Adrenal gland (tissue), 12 donors: ENCODE measurements around the gene RABGGTA. TPM values are rescaled to one million over a fixed set of nuclear protein-coding genes. Genes with fewer than 3 reads are reported as not detected.

Experiments
- DNase-seq, 7 donors: peaks; one replicate each; pipeline ENCODE4 v3.0.0-alpha.2; 2019 to 2020
- H3K27ac ChIP-seq, 5 donors: fragments of 200-600 bp; sonication (generic) in 4 of 5; 1 replicate in 3 of 5; 2 replicates in 2 of 5; pipeline versions ENCODE4 v1.5.1 to v1.8.0; 2016 to 2020; ENCODE audit warnings: mild to moderate bottlenecking in 1 of 5
- H3K27me3 ChIP-seq: fragments of 200-600 bp; 2 replicates; pipeline ENCODE4 v1.8.0; 2021
- H3K36me3 ChIP-seq, 2 donors: fragments of 200-600 bp; replicated peaks in 1 of 2; 1 replicate in 1 of 2; 2 replicates in 1 of 2; pipeline versions ENCODE4 v1.5.1 to v1.8.0; 2018 to 2022
- H3K4me1 ChIP-seq, 2 donors: fragments of 200-600 bp; replicated peaks in 1 of 2; 1 replicate in 1 of 2; 2 replicates in 1 of 2; pipeline versions ENCODE4 v1.5.1 to v1.8.0; 2018 to 2021
- H3K4me3 ChIP-seq, 4 donors: fragments of 200-600 bp; sonication (generic) in 3 of 4; one replicate each; pipeline ENCODE4 v1.5.1; 2016 to 2018
- H3K9me3 ChIP-seq, 3 donors: fragments of 200-600 bp; sonication (generic) in 1 of 3; replicated peaks in 1 of 3; 1 replicate in 2 of 3; 2 replicates in 1 of 3; pipeline versions ENCODE4 v1.5.1 to v1.8.0; 2016 to 2021
- POLR2A ChIP-seq, 2 donors: fragments of 450-650 bp; IDR thresholded peaks; one replicate each; pipeline ENCODE4 v1.6.1; 2017; ENCODE audit warnings: antibody characterized with exemption in 2 of 2, mild to moderate bottlenecking in 2 of 2, moderate library complexity in 1 of 2
- WGBS, 4 donors: extraction: QIAGEN DNeasy Blood & Tissue Kit in 2 of 4; methylation state at CpG; one replicate each; pipeline versions ENCODE4 v1.1.5 to v1.1.7; 2013 to 2017; 5-methylcytosine and 5-hydroxymethylcytosine counted together
- intact Hi-C, 2 donors: fragments of 100-400 bp; cut with DNase I; formaldehyde crosslinking; loops; one replicate each; pipeline versions ENCODE4 v1.14.1 to v1.15.0; 2022 to 2023
- polyA plus RNA-seq, 3 donors: library from polyadenylated mRNA; stranded (reverse); fragments of 200-250 nt in 2 of 3; fragments of 350-450 nt in 1 of 3; fragmentation: Illumina TruSeq in 1 of 3; extraction: RNeasy Lipid Tissue Mini Kit (QIAGEN cat#74804) in 1 of 3; gene quantifications; one replicate each; pipeline ENCODE4 v1.2.3, GENCODE V29; 2013 to 2014
- total RNA-seq, 9 donors: library from RNA; depleted of rRNA in 4 of 9; stranded (reverse); fragments of >200 nt in 4 of 9; fragments of 120-200 nt in 1 of 9; fragmentation: NEBNext Ultra II Directional in 1 of 9; extraction: Animal tissue kit (Norgen Biotek cat#: 25700) in 1 of 9; gene quantifications; one replicate each; pipeline versions ENCODE4 v1.1.0 to v1.2.4, GENCODE V29; 2013 to 2023
- TF ChIP-seq, protein P1 (sequence below), 6 experiments: fragments of 450-650 bp in 4 of 6; fragments of 200-600 bp in 2 of 6; sonication (generic) in 1 of 6; IDR thresholded peaks; 1 replicate in 5 of 6; 2 replicates in 1 of 6; pipeline versions ENCODE4 v1.5.1 to v1.8.0; 2016 to 2021; ENCODE audit warnings: antibody characterized with exemption in 6 of 6, mild to moderate bottlenecking in 2 of 6, moderate library complexity in 1 of 6
- donor health status: healthy with polysubstance abuse.
- donor health status: Bipolar disorder and iron deficiency.
- donor health status: DM: yes; HTN: yes; CAD: no.
- donor health status: DM: no; HTN: no; CAD: no.
- donor health status: DM: no; HTN: no; CAD: no.
- donor health status: DM: yes; HTN: yes; CAD: no.

The RABGGTA gene
- total and polyA plus RNA-seq, 12 donors: 15.7 to 124 (median 32.6) TPM

DNA sequence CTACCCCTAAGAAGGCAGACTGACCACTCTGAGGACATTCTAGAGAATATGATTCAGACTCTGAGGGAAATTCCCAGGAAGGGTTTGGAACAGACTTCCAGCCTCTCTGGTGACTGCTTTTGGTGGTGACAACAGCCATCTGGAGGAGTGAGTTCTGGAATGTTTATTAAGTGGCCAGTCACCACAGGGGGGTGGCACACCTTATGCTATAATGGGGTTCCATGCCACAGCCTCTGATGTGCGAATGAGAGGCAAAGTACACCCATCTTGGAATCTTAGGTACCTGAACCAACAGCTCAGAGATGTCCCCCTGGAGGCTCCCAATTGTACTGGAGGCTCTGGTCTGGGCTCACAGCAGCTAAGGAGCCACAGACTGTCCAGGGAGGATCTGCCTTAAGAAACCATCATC, 19.5 kb downstream of the RABGGTA start:
- no peaks in the 10 kb centered on the region for H3K9me3 ChIP-seq
- H3K27me3 ChIP-seq: no peaks in the 10 kb centered on the region
- intact Hi-C loops: no loop called here
- H3K4me1 ChIP-seq: no peaks in the 10 kb centered on the region
- no peak overlapping the region for H3K4me3 ChIP-seq
- H3K27ac ChIP-seq: no peak overlapping the region
- 91 to 100% (median 98%) methylated on average over 1 of the region's 1 CpG for WGBS, 4 donors
- TF ChIP-seq, protein P1, sequence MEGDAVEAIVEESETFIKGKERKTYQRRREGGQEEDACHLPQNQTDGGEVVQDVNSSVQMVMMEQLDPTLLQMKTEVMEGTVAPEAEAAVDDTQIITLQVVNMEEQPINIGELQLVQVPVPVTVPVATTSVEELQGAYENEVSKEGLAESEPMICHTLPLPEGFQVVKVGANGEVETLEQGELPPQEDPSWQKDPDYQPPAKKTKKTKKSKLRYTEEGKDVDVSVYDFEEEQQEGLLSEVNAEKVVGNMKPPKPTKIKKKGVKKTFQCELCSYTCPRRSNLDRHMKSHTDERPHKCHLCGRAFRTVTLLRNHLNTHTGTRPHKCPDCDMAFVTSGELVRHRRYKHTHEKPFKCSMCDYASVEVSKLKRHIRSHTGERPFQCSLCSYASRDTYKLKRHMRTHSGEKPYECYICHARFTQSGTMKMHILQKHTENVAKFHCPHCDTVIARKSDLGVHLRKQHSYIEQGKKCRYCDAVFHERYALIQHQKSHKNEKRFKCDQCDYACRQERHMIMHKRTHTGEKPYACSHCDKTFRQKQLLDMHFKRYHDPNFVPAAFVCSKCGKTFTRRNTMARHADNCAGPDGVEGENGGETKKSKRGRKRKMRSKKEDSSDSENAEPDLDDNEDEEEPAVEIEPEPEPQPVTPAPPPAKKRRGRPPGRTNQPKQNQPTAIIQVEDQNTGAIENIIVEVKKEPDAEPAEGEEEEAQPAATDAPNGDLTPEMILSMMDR (IDR thresholded peaks at IDR 0.05): no peak
- no peak for TF ChIP-seq POLR2A (IDR thresholded peaks at IDR 0.05)
- no peaks in the 10 kb centered on the region for H3K36me3 ChIP-seq
- no peak for DNase-seq

DNA sequence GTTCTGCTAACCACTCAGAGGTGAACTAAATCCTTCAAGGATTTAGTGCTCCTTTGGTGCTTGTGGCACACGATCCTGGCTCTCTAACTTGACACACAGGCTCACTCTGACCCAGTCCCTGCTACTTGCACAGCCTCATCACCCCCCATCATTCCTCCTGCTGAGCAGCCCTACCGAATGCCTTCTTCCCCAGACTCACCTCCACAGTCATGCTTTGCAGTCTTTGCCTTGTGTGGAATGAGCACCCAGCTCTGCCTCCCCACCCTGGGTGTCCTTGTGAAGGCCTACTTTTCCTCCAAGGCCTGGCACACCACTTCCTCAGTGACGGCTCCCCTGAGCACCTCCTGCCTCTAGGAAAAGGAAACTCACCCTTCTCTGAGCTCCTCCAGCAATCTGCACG, 21.0 kb downstream of the RABGGTA start:
- TF ChIP-seq, protein P1 (IDR thresholded peaks at IDR 0.05): no peak
- no peak for TF ChIP-seq POLR2A (IDR thresholded peaks at IDR 0.05)
- H3K4me3 ChIP-seq: no peak overlapping the region
- no peak overlapping the region for H3K27ac ChIP-seq
- WGBS, 4 donors: 57 to 72% (median 62%) methylated on average over 4 of the region's 4 CpGs
- H3K4me1 ChIP-seq: no peaks in the 10 kb centered on the region
- no peaks in the 10 kb centered on the region for H3K36me3 ChIP-seq
- H3K27me3 ChIP-seq: no peaks in the 10 kb centered on the region
- DNase-seq: no peak
- no peaks in the 10 kb centered on the region for H3K9me3 ChIP-seq
- intact Hi-C loops: no loop called here

DNA sequence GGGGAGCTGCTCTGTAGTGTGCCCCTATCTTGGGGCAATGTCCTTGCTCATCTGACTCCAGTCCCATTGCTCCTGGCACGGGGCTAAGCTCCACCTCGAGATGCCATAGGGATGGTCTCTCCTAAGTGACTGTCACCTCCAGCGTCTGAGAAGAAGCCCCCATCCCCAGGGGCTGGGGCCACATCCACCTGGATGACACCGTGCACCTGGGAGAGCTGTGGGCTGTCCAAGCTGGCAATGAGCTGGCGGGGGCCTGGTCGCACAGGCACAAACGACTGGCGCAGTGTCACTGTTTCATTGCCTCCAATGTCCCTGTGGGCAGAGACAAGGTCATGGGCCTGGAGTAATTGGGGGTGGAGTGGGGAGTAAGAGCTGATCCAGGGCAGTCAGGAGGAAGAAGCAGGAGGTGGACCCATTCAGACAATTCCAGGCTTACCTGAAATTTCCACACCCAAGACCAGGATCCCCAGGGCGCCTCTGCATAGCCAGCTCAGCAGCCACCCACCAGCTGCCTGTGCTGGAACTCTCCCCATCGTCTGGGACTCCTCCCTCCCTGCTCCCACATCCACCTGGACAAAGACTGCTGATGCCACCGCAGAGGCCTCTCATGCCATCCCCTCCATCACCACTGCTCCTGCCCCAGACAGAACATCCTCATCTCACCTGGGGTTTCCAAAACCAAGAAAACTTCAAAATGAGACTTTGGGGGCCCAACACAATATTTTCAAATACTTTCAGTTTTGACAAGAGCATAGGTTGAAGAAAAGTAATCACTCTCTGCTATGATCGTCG, 22.0 kb downstream of the RABGGTA start:
- Histone ChIP-seq H3K27me3 (no peaks in the 10 kb centered on the region), H3K4me3 (no peak overlapping the region), H3K9me3 (no peaks in the 10 kb centered on the region), H3K4me1 (no peaks in the 10 kb centered on the region), H3K36me3 (no peaks in the 10 kb centered on the region), H3K27ac (no peak overlapping the region)
- intact Hi-C loops: loop anchor here in 1 of 2 donors (10.0 kb wide), 1 partner anchor 55 kb away; the partner anchor contains the start of gene CIDEB
- WGBS, 4 donors: 64 to 76% (median 71%) methylated on average over 10 to 13 of the region's 13 CpGs
- TF ChIP-seq, protein P1 (IDR thresholded peaks at IDR 0.05): no peak
- TF ChIP-seq POLR2A (IDR thresholded peaks at IDR 0.05): no peak
- DNase-seq: no peak

DNA sequence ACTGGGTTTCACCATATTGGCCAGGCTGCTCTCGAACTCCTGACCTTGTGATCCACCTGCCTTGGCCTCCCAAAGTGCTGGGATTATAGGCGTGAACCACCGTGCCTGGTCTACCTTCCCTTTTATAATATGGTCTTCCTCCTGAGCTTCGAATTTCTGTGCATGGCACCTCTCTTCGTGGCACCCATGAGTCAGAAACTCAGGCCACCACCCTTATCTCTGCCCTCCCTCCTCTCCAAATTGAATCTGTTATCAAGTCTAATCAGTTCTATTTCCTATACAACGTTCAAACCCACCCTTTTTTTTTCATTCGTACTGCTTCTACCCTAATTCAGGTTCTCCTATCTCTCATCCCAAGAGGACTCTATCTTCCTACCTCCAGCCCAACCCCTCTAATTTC, 24.0 kb downstream of the RABGGTA start:
- no peaks in the 10 kb centered on the region for H3K36me3 ChIP-seq
- H3K27me3 ChIP-seq: no peaks in the 10 kb centered on the region
- H3K4me3 ChIP-seq: no peak overlapping the region
- 63 to 73% (median 65%) methylated on average over 7 of the region's 7 CpGs for WGBS, 4 donors
- intact Hi-C loops: loop anchor here in 1 of 2 donors (10.0 kb wide), 1 partner anchor 57 kb away; the partner anchor contains the start of gene CIDEB
- DNase-seq: peak in 1 of 7 donors; percentile 2
- H3K27ac ChIP-seq: no peak overlapping the region
- TF ChIP-seq POLR2A (IDR thresholded peaks at IDR 0.05): no peak
- peaks cover 0 to 4% of the 10 kb centered on the region in 2 donors for H3K4me1 ChIP-seq
- H3K9me3 ChIP-seq: no peaks in the 10 kb centered on the region
